ENCODE data around the gene PNPLA6. TPM values are rescaled to one million over a fixed set of nuclear protein-coding genes. Genes with fewer than 3 reads are reported as not detected.
A peak's percentile ranks its signal among the peaks of the same experiment; 100 is the strongest.

Gene PNPLA6
- total RNA-seq, 2 experiments from 2014 or later = 79.2 to 90.3 TPM

DNA sequence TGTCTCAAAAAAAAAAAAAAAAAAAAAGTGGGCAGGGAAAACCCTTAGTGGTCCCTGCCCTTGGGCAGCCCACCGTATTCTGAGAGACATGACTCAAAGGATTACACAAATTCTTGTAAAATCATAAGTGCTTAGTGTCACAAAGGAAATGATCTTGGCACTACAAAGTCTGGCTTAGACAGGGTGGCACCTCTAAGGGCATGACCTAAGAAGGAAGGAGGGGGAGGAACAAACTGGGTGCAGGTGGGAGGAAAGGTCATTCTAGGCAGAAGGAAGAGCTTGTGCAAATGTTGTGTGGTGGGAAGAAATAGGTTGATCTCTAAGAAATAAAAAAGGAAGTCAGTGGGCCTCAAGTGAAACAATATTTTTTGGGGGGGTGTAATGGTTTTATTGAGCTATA lies 10.4 kb downstream of the PNPLA6 start:
- Mint-ChIP-seq H3K4me1 (ENCODE audit: low read depth) (peaks cover 29% of the 10 kb centered on the region), H3K4me3 (peak overlapping the region; percentile 3), H3K9me3 (no peaks in the 10 kb centered on the region), H3K36me3 (ENCODE audit: low read depth) (peaks cover 31% of the 10 kb centered on the region), H3K27me3 (no peaks in the 10 kb centered on the region), H3K27ac (peak overlapping the region; percentile 84)
- ATAC-seq (peak; percentile 86), DNase-seq (peak; percentile 70)
- intact Hi-C loops (cut with micrococcal nuclease) = no loop called here
- ChIA-PET CTCF (interaction anchor here (1.1 to 1.6 kb wide), 2 partner anchors 23 to 135 kb away, joined by 3 to 4 read pairs; partner anchors contain the start of gene TRAPPC5), POLR2A (interaction anchor here (1.0 to 1.4 kb wide), 3 partner anchors 11 to 84 kb away, joined by 3 to 4 read pairs (median 3); partner anchors contain the start of genes PET100 and PNPLA6)
- TF ChIP-seq CTCF (IDR thresholded peaks at IDR 0.05) = no peak

GRCh38 chr19:7547159-7547558 lies 11.6 kb downstream of the PNPLA6 start:
- POLR2A ChIA-PET = no interaction called here
- no peak for TF ChIP-seq CTCF (IDR thresholded peaks at IDR 0.05)
- Mint-ChIP-seq H3K27me3 (no peaks in the 10 kb centered on the region), H3K27ac (peak overlapping the region; percentile 63), H3K36me3 (ENCODE audit: low read depth) (peaks cover 32% of the 10 kb centered on the region), H3K9me3 (no peaks in the 10 kb centered on the region), H3K4me3 (no peak overlapping the region), H3K4me1 (ENCODE audit: low read depth) (peaks cover 30% of the 10 kb centered on the region)
- intact Hi-C loops (cut with micrococcal nuclease) = no loop called here
- DNase-seq = no peak
- ATAC-seq = no peak
- CTCF ChIA-PET = interaction anchor here (1.9 to 2.1 kb wide), 2 partner anchors 21 to 134 kb away, joined by 4 to 5 read pairs; partner anchors contain the start of gene TRAPPC5

DNA sequence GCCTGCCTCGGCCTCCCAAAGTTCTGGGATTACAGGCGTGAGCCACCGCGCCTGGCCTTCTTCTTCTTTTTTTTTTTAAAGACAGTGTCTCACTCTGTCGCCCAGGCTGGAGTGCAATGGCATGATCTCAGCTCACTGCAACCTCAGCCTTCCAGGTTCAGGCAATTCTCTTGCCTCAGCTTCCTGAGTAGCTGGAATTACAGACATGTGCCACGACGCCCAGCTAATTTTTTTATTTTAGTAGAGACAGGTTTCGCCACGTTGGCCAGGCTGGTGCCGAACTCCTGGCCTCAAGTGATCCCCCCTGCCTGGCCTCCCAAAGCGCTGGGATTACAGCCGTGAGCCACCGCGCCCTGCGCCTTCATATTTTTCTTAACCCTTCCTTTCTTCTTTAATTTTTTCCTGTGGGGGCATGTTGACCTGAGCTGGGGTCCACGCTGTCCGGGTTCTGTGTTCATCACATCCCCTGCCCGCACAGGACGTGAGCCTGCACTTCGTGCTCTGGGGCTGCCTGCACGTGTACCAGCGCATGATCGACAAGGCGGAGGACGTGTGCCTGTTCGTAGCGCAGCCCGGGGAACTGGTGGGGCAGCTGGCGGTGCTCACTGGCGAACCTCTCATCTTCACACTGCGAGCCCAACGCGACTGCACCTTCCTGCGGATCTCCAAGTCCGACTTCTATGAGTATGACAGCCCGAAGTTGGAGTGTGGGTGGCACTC lies 14.1 kb downstream of the PNPLA6 start:
- peaks cover 28% of the 10 kb centered on the region for H3K36me3 Mint-ChIP-seq (ENCODE audit: low read depth)
- ChIA-PET POLR2A (no interaction called here), CTCF (no interaction called here)
- no peak overlapping the region for H3K4me3 Mint-ChIP-seq
- ATAC-seq (no peak), DNase-seq (no peak)
- intact Hi-C loops (cut with micrococcal nuclease) = no loop called here
- H3K9me3 Mint-ChIP-seq = no peaks in the 10 kb centered on the region
- no peaks in the 10 kb centered on the region for H3K27me3 Mint-ChIP-seq
- TF ChIP-seq CTCF (IDR thresholded peaks at IDR 0.05) = no peak
- no peak overlapping the region for H3K27ac Mint-ChIP-seq
- H3K4me1 Mint-ChIP-seq (ENCODE audit: low read depth) = peaks cover 32% of the 10 kb centered on the region

- ATAC-seq (no peak), DNase-seq (no peak)
- H3K27ac Mint-ChIP-seq = no peak overlapping the region
- intact Hi-C loops (cut with micrococcal nuclease) = no loop called here
- no peak overlapping the region for H3K4me3 Mint-ChIP-seq
- CTCF ChIA-PET = no interaction called here
- no peak for TF ChIP-seq CTCF (IDR thresholded peaks at IDR 0.05)
- H3K4me1 Mint-ChIP-seq (ENCODE audit: low read depth) = peaks cover 27% of the 10 kb centered on the region
- peaks cover 28% of the 10 kb centered on the region for H3K36me3 Mint-ChIP-seq (ENCODE audit: low read depth)
- no peaks in the 10 kb centered on the region for H3K27me3 Mint-ChIP-seq
- no peaks in the 10 kb centered on the region for H3K9me3 Mint-ChIP-seq
- POLR2A ChIA-PET = interaction anchor here (0.6 to 0.9 kb wide), 2 partner anchors 9 to 79 kb away, joined by 3 read pairs; partner anchors contain the start of genes PET100 and XAB2
These were observed 14.8 kb downstream of the PNPLA6 start for GRCh38 chr19:7550169-7550770.

Measured in activated CD8-positive, alpha-beta T cell treated with anti-CD3 and anti-CD28 coated beads for 36 hours (primary cell).